ENCODE measurements around the gene USP6NL.
"Not testable (repeated sequence)": the region's sequence is repeated elsewhere in the genome, so short reads cannot be mapped to it uniquely, and the experiment has no call there.

USP6NL gene

GRCh38 chr10:11504566-11505285 is 106.7 kb downstream of the USP6NL start:
- DNase-seq (ENCODE audit: low read depth) = no peak
- H3K4me3 ChIP-seq (ENCODE audit: low read depth, low read length) = no peak overlapping the region
- in situ Hi-C loops (cut with HindIII; ENCODE audit: low sequenced_read_pairs) = no loop called here
- TF ChIP-seq, protein P1, sequence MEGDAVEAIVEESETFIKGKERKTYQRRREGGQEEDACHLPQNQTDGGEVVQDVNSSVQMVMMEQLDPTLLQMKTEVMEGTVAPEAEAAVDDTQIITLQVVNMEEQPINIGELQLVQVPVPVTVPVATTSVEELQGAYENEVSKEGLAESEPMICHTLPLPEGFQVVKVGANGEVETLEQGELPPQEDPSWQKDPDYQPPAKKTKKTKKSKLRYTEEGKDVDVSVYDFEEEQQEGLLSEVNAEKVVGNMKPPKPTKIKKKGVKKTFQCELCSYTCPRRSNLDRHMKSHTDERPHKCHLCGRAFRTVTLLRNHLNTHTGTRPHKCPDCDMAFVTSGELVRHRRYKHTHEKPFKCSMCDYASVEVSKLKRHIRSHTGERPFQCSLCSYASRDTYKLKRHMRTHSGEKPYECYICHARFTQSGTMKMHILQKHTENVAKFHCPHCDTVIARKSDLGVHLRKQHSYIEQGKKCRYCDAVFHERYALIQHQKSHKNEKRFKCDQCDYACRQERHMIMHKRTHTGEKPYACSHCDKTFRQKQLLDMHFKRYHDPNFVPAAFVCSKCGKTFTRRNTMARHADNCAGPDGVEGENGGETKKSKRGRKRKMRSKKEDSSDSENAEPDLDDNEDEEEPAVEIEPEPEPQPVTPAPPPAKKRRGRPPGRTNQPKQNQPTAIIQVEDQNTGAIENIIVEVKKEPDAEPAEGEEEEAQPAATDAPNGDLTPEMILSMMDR (IDR thresholded peaks at IDR 0.05; ENCODE audit: low read depth, low read length, missing control alignments) = no peak

- DNase-seq (ENCODE audit: low read depth) = no peak
- in situ Hi-C loops (cut with HindIII; ENCODE audit: low sequenced_read_pairs) = no loop called here
- TF ChIP-seq, protein P1 (IDR thresholded peaks at IDR 0.05; ENCODE audit: low read depth, low read length, missing control alignments) = no peak
- no peak overlapping the region for H3K4me3 ChIP-seq (ENCODE audit: low read depth, low read length)
These were observed 109.8 kb downstream of the USP6NL start for GRCh38 chr10:11501600-11501999.

DNA sequence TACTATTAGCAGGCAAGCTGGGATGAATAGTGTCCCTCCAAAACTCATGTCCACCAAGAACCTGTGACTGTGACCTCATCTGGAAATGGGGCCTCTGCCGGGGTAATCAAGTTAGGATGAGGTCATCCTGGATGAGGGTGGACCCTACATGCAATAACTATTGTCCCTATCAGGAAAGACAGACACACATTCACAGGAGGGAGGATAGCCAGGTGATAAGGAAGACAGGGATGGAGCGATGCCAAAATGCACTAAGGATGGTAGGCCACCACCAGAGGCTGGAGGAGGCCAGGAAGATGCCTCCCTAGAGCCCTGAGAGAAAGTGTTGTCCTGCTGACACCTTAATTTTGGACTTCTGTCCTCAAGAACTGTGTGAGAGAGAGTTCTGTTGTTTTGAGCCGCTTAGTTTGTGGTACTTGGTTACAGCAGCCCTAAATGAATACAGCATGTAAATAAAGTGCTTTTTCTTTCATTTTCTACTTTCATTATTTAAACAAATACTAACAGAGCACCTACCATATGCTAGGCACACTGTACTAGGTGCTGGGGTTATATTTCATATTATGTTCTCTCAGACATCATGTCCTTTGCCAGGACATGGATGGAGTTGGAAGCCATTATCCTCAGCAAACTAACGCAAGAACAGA is 111.9 kb downstream of the USP6NL start:
- no peak overlapping the region for H3K4me3 ChIP-seq (ENCODE audit: low read depth, low read length)
- in situ Hi-C loops (cut with HindIII; ENCODE audit: low sequenced_read_pairs) = no loop called here
- TF ChIP-seq, protein P1 (IDR thresholded peaks at IDR 0.05; ENCODE audit: low read depth, low read length, missing control alignments) = no peak
- no peak for DNase-seq (ENCODE audit: low read depth)

- in situ Hi-C loops (cut with HindIII; ENCODE audit: low sequenced_read_pairs) = no loop called here
These were observed 113.1 kb downstream of the USP6NL start for GRCh38 chr10:11498399-11498798.

DNA sequence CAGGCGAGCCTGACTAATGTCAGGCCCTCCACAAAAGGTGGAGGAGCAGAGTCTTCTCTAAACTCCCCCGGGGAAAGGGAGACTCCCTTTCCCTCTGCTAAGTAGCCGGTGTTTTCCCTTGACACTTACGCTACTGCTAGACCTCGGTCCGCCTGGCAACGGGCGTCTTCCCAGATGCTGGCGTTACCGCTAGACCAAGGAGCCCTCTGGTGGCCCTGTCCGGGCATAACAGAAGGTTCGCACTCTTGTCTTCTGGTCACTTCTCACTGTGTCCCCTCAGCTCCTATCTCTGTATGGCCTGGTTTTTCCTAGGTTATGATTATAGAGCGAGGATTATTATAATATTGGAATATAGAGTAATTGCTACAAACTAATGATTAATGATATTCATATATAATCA is 116.5 kb downstream of the USP6NL start:
- H3K4me3 ChIP-seq (ENCODE audit: low read depth, low read length); DNase-seq (ENCODE audit: low read depth); in situ Hi-C loops (cut with HindIII; ENCODE audit: low sequenced_read_pairs): not testable (repeated sequence)
- TF ChIP-seq, protein P1 (IDR thresholded peaks at IDR 0.05; ENCODE audit: low read depth, low read length, missing control alignments) = peak; percentile 34

More at GRCh38 chr10:11498399-11498798, 113.1 kb downstream of the USP6NL start:
- no peak for DNase-seq (ENCODE audit: low read depth)
- TF ChIP-seq, protein P1 (IDR thresholded peaks at IDR 0.05; ENCODE audit: low read depth, low read length, missing control alignments) = no peak
- H3K4me3 ChIP-seq (ENCODE audit: low read depth, low read length) = no peak overlapping the region

GRCh38 chr10:11493646-11494045 is 117.8 kb downstream of the USP6NL start:
- in situ Hi-C loops (cut with HindIII; ENCODE audit: low sequenced_read_pairs) = no loop called here
- H3K4me3 ChIP-seq (ENCODE audit: low read depth, low read length) = no peak overlapping the region
- DNase-seq (ENCODE audit: low read depth) = no peak
- TF ChIP-seq, protein P1 (IDR thresholded peaks at IDR 0.05; ENCODE audit: low read depth, low read length, missing control alignments) = no peak

Measured in astrocyte of the cerebellum (primary cell).